Ascending aorta (tissue), 2 donors: ENCODE results near the gene FAM78B. TPM values are rescaled to one million over a fixed set of nuclear protein-coding genes. Genes with fewer than 3 reads are reported as not detected.

Experiments used
- DNase-seq, 2 donors: peaks; one replicate each; pipeline ENCODE4 v3.0.0-alpha.2; 2019; ENCODE audit warnings: low spot score in 2 of 2
- H3K27ac ChIP-seq, 2 donors: fragments of 200-600 bp; sonication (generic); one replicate each; pipeline ENCODE4 v1.5.1; 2016 to 2017; ENCODE audit warnings: mild to moderate bottlenecking in 1 of 2
- H3K27me3 ChIP-seq: fragments of 200-600 bp; sonication (generic); one replicate; pipeline ENCODE4 v1.5.1; 2017
- H3K36me3 ChIP-seq, 2 donors: fragments of 200-600 bp; sonication (generic); one replicate each; pipeline ENCODE4 v1.5.1; 2016
- H3K4me1 ChIP-seq, 2 donors: fragments of 200-600 bp; sonication (generic); one replicate each; pipeline ENCODE4 v1.5.1; 2016 to 2017; ENCODE audit warnings: mild to moderate bottlenecking in 1 of 2
- H3K4me3 ChIP-seq, 2 donors: fragments of 200-600 bp; sonication (generic); one replicate each; pipeline ENCODE4 v1.5.1; 2016 to 2017; ENCODE audit warnings: mild to moderate bottlenecking in 1 of 2
- H3K9me3 ChIP-seq, 2 donors: fragments of 200-600 bp; sonication (generic); one replicate each; pipeline ENCODE4 v1.5.1; 2016
- CTCF ChIP-seq, 3 experiments: fragments of 200-600 bp in 2 of 3; fragments of 450-650 bp in 1 of 3; sonication (generic) in 2 of 3; IDR thresholded peaks; one replicate each; pipeline ENCODE4 v1.5.1; 2016 to 2019; ENCODE audit warnings: antibody characterized with exemption in 3 of 3, mild to moderate bottlenecking in 1 of 3, moderate library complexity in 1 of 3
- intact Hi-C: fragments of 100-400 bp; cut with DNase I; formaldehyde crosslinking; loops from one replicate; pipeline ENCODE4 v1.15.1; 2023
- total RNA-seq: library from RNA; depleted of rRNA; stranded (reverse); fragments of >200 nt; gene quantifications from one replicate; pipeline ENCODE4 v1.1.0, GENCODE V29; 2016

The FAM78B gene
- total RNA-seq, 1 donor from 2014 or later, result not detected

DNA sequence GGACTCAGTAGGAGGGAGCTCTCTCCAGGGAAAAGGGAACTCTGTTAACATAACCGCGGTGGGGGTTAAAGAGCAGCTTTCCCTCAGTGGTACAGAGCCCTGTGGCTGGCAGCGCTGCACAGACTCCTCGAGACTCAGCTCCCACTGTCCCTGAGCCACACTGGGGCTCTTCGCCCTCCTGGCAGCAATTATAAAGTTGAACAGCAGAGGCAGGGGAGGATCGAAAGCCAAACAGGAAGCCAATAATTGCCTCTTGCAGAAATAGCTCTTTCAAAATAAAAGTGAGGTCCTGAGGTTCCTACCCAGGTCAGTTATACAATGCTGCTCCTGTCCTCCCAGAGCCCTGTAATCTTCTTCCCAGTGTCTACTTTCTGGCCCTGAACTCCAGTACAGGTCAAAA lies 77.0 kb downstream of the FAM78B start:
- Histone ChIP-seq H3K4me3 (no peak overlapping the region), H3K9me3 (no peaks in the 10 kb centered on the region), H3K27me3 (no peaks in the 10 kb centered on the region), H3K27ac (no peak overlapping the region), H3K36me3 (no peaks in the 10 kb centered on the region), H3K4me1 (no peaks in the 10 kb centered on the region)
- no peak for DNase-seq
- intact Hi-C loops, result no loop called here
- TF ChIP-seq CTCF (IDR thresholded peaks at IDR 0.05), result no peak

- no peak for DNase-seq
- H3K36me3 ChIP-seq, result no peaks in the 10 kb centered on the region
- H3K9me3 ChIP-seq, result no peaks in the 10 kb centered on the region
- intact Hi-C loops, result no loop called here
- TF ChIP-seq CTCF (IDR thresholded peaks at IDR 0.05), result no peak
- no peaks in the 10 kb centered on the region for H3K4me1 ChIP-seq
- no peak overlapping the region for H3K4me3 ChIP-seq
- no peaks in the 10 kb centered on the region for H3K27me3 ChIP-seq
- no peak overlapping the region for H3K27ac ChIP-seq
Measured at GRCh38 chr1:166088572-166088955, 78.2 kb downstream of the FAM78B start.

DNA sequence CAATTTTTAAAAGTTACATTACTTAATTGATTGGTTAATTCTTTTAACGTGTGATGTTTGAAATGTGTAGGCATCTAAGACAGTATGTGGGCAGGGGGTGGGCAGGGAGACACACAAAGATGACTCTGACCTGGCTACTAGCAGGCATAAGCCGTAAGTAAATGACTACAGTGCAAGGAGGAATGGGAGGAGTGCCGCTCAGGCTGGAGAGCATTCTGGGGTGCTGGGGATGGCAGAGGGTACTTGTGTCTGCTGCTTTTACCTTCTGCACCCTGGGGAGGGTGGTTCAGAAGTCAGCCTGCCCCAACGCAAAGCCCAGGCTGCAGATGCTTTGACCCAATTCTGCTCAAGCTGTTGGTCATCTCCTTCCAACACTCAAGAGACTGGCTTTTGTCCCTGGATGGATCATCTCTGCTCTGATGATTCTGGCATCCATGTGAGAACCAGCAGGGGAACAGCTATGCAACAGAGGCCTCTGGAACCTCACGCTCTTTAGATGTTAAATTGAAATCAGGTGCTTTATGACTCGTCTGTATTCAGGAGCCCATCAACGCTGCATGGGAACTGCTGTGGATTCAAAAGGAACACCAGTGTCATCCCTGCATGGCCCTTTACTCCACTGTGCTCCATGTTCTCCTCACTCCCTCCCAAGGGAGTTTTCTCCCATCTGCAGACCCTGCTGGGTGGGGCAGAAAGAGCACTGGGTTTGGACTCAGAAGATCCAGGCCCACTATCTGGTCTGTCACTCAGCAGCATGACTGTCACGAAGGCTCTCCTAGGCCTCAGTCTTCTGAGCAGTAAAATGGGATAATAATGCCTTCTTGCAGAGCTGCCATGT lies 78.8 kb downstream of the FAM78B start:
- DNase-seq, result no peak
- Histone ChIP-seq H3K4me3 (no peak overlapping the region), H3K36me3 (no peaks in the 10 kb centered on the region), H3K27me3 (no peaks in the 10 kb centered on the region), H3K9me3 (no peaks in the 10 kb centered on the region), H3K4me1 (no peaks in the 10 kb centered on the region), H3K27ac (no peak overlapping the region)
- intact Hi-C loops, result no loop called here
- no peak for TF ChIP-seq CTCF (IDR thresholded peaks at IDR 0.05)

DNA sequence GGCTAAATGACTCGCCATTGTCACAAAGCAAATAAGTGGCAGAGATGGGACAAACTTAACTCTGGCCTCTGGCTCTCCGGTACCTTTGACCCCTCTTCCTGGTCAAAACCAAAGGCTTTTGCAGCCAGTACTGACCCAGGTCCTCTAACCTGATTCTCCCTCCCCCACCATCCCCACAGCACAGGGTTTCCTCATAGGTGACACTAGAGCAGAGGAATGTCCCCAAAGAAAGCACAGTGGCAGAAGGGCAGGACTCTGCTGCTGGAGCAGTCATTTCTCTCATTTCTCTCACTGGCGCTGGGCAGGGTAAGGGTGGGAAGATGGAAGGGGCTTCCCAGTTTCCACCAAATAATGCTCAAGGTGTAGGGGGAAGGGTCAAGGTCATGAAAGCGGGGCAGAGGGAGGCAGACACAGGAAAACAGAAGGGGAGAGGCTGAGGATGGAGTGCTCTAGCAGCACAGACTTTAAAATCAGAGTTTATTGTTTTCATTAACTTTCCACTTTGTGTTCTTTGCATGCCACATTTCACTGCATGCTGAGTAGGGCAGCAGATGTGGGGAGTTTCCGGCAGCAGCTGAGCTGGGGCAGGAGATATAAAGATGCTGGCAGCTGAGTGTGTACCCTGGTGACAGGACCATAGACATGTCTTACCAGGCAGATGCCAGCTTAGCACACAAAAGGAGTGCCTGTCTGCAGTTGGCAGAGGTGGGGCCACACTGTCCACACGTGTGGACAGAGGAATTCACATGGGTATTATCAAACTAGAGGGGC lies 80.5 kb downstream of the FAM78B start:
- no peaks in the 10 kb centered on the region for H3K27me3 ChIP-seq
- H3K4me3 ChIP-seq, result no peak overlapping the region
- no peaks in the 10 kb centered on the region for H3K9me3 ChIP-seq
- no peak for TF ChIP-seq CTCF (IDR thresholded peaks at IDR 0.05)
- no peak overlapping the region for H3K27ac ChIP-seq
- no peak for DNase-seq
- H3K4me1 ChIP-seq, result no peaks in the 10 kb centered on the region
- H3K36me3 ChIP-seq, result no peaks in the 10 kb centered on the region
- intact Hi-C loops, result no loop called here

- H3K27me3 ChIP-seq, result no peaks in the 10 kb centered on the region
- H3K4me3 ChIP-seq, result no peak overlapping the region
- no peak for DNase-seq
- TF ChIP-seq CTCF (IDR thresholded peaks at IDR 0.05), result no peak
- H3K36me3 ChIP-seq, result no peaks in the 10 kb centered on the region
- H3K9me3 ChIP-seq, result no peaks in the 10 kb centered on the region
- intact Hi-C loops, result no loop called here
- peaks cover 0 to 2% of the 10 kb centered on the region in 2 donors for H3K4me1 ChIP-seq
- no peak overlapping the region for H3K27ac ChIP-seq
Measured at GRCh38 chr1:166084613-166085012, 82.2 kb downstream of the FAM78B start.
